ENCODE results near the gene NEUROG3. TPM values are rescaled to one million over a fixed set of nuclear protein-coding genes. Genes with fewer than 3 reads are reported as not detected.

NEUROG3 gene
- total and polyA plus RNA-seq, 2 donors (not counting 1 experiment from before 2014, with no cell fraction given) = not detected

DNA sequence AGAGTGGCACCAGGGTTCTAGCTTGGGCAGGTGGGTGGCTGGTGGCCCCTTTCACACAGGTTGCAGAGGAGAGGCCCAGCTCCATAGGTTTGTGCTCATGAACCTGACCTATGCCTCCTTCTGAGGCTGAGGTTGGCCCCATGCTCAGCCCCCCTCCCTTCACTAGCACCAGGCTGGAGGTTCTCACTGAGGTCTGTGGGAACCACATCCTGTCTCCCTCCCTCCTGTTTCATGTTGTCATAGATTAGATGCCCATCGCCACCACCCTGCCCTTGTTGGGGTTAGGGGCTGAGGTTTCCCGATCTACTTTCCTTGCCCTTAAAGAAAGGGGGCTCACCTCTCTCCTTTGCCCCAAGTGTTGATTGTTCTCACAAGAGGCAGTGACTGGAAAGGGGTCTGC is 14.7 kb downstream of the NEUROG3 start:
- Histone ChIP-seq H4K20me1 (ENCODE audit: control insufficient read depth, extremely low read depth, insufficient read depth, low read length) (no peaks in the 10 kb centered on the region), H3K4me3 (replicated peaks in 1 of 4; ENCODE audit: control extremely low read depth in 1 of 4, insufficient read depth in 1 of 4, low read depth in 3 of 4, low read length in 4 of 4) (no peak overlapping the region), H3K9me3 (ENCODE audit: control insufficient read depth, insufficient read depth, low read depth, low read length) (no peaks in the 10 kb centered on the region), H3K4me2 (ENCODE audit: extremely low read depth, insufficient read depth, low read length) (no peak overlapping the region), H2AFZ (ENCODE audit: low read length) (no peak overlapping the region), H3K36me3 (ENCODE audit: control insufficient read depth, insufficient read depth, low read length) (no peaks in the 10 kb centered on the region), H3K79me2 (ENCODE audit: control insufficient read depth, insufficient read depth, low read length) (no peaks in the 10 kb centered on the region), H3K27me3 (ENCODE audit: control insufficient read depth, insufficient read depth, low read length) (no peaks in the 10 kb centered on the region), H3K9ac (ENCODE audit: insufficient read depth, low read length) (no peak overlapping the region), H3K4me1 (ENCODE audit: control insufficient read depth, extremely low read depth, insufficient read depth, low read length) (no peaks in the 10 kb centered on the region), H3K27ac (ENCODE audit: insufficient read depth, low read length) (no peak overlapping the region)
- TF ChIP-seq EZH2 (IDR thresholded peaks at IDR 0.05; ENCODE audit: low read length, missing control alignments) = no peak
- no peak for DNase-seq (ENCODE audit: low read depth in 2 of 2)

DNA sequence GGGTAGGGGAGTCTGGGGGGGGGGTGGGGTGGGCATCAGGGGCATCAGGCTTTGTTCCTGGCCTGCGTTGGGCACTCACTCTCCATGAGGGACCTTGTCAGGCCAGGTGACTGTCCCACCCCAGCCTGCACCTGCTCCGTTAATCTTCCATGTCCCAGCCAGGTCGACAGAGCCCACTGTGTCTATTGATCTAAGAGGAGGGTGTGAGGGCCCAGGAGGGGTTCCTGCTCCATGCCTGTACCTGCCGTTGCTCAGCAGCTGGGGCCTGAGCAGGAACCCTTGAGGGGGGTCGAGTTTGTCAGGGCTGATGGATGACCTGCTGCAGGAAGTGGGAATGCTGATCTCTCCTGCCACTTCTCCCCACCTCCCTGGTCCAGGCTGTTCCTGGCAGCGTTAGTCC is 18.6 kb downstream of the NEUROG3 start:
- H3K4me2 ChIP-seq (ENCODE audit: extremely low read depth, insufficient read depth, low read length) = no peak overlapping the region
- no peak for DNase-seq (ENCODE audit: low read depth in 2 of 2)
- H2AFZ ChIP-seq (ENCODE audit: low read length) = no peak overlapping the region
- H3K27ac ChIP-seq (ENCODE audit: insufficient read depth, low read length) = no peak overlapping the region
- no peaks in the 10 kb centered on the region for H3K9me3 ChIP-seq (ENCODE audit: control insufficient read depth, insufficient read depth, low read depth, low read length)
- no peaks in the 10 kb centered on the region for H3K4me1 ChIP-seq (ENCODE audit: control insufficient read depth, extremely low read depth, insufficient read depth, low read length)
- no peaks in the 10 kb centered on the region for H4K20me1 ChIP-seq (ENCODE audit: control insufficient read depth, extremely low read depth, insufficient read depth, low read length)
- no peaks in the 10 kb centered on the region for H3K36me3 ChIP-seq (ENCODE audit: control insufficient read depth, insufficient read depth, low read length)
- H3K79me2 ChIP-seq (ENCODE audit: control insufficient read depth, insufficient read depth, low read length) = no peaks in the 10 kb centered on the region
- H3K27me3 ChIP-seq (ENCODE audit: control insufficient read depth, insufficient read depth, low read length) = no peaks in the 10 kb centered on the region
- H3K4me3 ChIP-seq (replicated peaks in 1 of 4; ENCODE audit: control extremely low read depth in 1 of 4, insufficient read depth in 1 of 4, low read depth in 3 of 4, low read length in 4 of 4) = no peak overlapping the region
- H3K9ac ChIP-seq (ENCODE audit: insufficient read depth, low read length) = no peak overlapping the region
- TF ChIP-seq, protein P1, sequence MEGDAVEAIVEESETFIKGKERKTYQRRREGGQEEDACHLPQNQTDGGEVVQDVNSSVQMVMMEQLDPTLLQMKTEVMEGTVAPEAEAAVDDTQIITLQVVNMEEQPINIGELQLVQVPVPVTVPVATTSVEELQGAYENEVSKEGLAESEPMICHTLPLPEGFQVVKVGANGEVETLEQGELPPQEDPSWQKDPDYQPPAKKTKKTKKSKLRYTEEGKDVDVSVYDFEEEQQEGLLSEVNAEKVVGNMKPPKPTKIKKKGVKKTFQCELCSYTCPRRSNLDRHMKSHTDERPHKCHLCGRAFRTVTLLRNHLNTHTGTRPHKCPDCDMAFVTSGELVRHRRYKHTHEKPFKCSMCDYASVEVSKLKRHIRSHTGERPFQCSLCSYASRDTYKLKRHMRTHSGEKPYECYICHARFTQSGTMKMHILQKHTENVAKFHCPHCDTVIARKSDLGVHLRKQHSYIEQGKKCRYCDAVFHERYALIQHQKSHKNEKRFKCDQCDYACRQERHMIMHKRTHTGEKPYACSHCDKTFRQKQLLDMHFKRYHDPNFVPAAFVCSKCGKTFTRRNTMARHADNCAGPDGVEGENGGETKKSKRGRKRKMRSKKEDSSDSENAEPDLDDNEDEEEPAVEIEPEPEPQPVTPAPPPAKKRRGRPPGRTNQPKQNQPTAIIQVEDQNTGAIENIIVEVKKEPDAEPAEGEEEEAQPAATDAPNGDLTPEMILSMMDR (conservative IDR thresholded peaks at IDR 0.05 in 1 of 2, IDR thresholded peaks at IDR 0.05 in 1 of 2; ENCODE audit: low read depth in 1 of 2, low read length in 2 of 2) = no peak
- TF ChIP-seq EZH2 (IDR thresholded peaks at IDR 0.05; ENCODE audit: low read length, missing control alignments) = no peak

DNA sequence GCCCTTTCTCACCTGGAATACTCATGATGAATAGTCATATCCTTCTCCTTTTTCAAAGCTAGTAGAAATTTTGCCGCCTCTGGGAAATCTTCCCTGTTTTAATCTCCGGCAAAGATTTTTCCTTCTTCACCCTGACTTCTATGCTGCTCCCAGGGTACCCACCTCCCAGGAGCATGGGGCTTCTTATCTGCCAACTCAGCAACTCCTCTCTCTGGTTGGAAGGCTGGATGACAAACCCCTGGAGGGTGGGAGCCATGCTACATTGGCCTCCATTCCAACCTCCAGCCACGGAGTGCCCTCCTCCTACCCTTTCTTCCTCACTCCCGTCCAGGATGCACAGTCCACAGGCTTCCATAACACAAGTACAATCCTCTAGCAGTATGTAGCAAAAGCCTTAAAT is 19.9 kb downstream of the NEUROG3 start:
- TF ChIP-seq, protein P1 (conservative IDR thresholded peaks at IDR 0.05 in 1 of 2, IDR thresholded peaks at IDR 0.05 in 1 of 2; ENCODE audit: low read depth in 1 of 2, low read length in 2 of 2) = no peak
- TF ChIP-seq EZH2 (IDR thresholded peaks at IDR 0.05; ENCODE audit: low read length, missing control alignments) = no peak
- H3K4me2 ChIP-seq (ENCODE audit: extremely low read depth, insufficient read depth, low read length) = no peak overlapping the region
- no peak overlapping the region for H2AFZ ChIP-seq (ENCODE audit: low read length)
- H4K20me1 ChIP-seq (ENCODE audit: control insufficient read depth, extremely low read depth, insufficient read depth, low read length) = no peaks in the 10 kb centered on the region
- H3K9me3 ChIP-seq (ENCODE audit: control insufficient read depth, insufficient read depth, low read depth, low read length) = no peaks in the 10 kb centered on the region
- no peaks in the 10 kb centered on the region for H3K4me1 ChIP-seq (ENCODE audit: control insufficient read depth, extremely low read depth, insufficient read depth, low read length)
- no peak overlapping the region for H3K27ac ChIP-seq (ENCODE audit: insufficient read depth, low read length)
- DNase-seq (ENCODE audit: low read depth in 2 of 2) = no peak
- no peaks in the 10 kb centered on the region for H3K36me3 ChIP-seq (ENCODE audit: control insufficient read depth, insufficient read depth, low read length)
- H3K9ac ChIP-seq (ENCODE audit: insufficient read depth, low read length) = no peak overlapping the region
- no peaks in the 10 kb centered on the region for H3K79me2 ChIP-seq (ENCODE audit: control insufficient read depth, insufficient read depth, low read length)
- no peaks in the 10 kb centered on the region for H3K27me3 ChIP-seq (ENCODE audit: control insufficient read depth, insufficient read depth, low read length)
- H3K4me3 ChIP-seq (replicated peaks in 1 of 4; ENCODE audit: control extremely low read depth in 1 of 4, insufficient read depth in 1 of 4, low read depth in 3 of 4, low read length in 4 of 4) = no peak overlapping the region

Measured in fibroblast of lung (primary cell).